ENCODE data around the gene DLG4. TPM values are rescaled to one million over a fixed set of nuclear protein-coding genes. Genes with fewer than 3 reads are reported as not detected.
A peak's percentile ranks its signal among the peaks of the same experiment; 100 is the strongest.

DLG4 gene
- total RNA-seq, 2 experiments from 2014 or later, result 15.4 to 27.3 TPM

GRCh38 chr17:7252176-7253043 lies 32.8 kb upstream of the DLG4 start, which contains the start of gene ELP5:
Gene ELP5 (plus strand): TSS chr17:7252215. CDS start chr17:7252551, 336 bp downstream.
- Histone ChIP-seq H4K20me1 (ENCODE audit: insufficient read depth, low read length) (peaks cover 18% of the 10 kb centered on the region), H3K4me3 (ENCODE audit: low read depth, low read length, poor library complexity, severe bottlenecking) (peak within 1 kb of the TSS; percentile 83), H3K9me3 (ENCODE audit: low read length) (no peaks in the 10 kb centered on the region), H3K4me1 (ENCODE audit: insufficient read depth, low read length, poor library complexity, severe bottlenecking) (peaks cover 26% of the 10 kb centered on the region), H3K4me2 (ENCODE audit: low read length) (peak within 1 kb of the TSS; percentile 100), H2AFZ (ENCODE audit: low read length) (peak within 1 kb of the TSS; percentile 5; the same call in 1 of the 2 replicates), H3K9me2 (ENCODE audit: insufficient read depth, low read length) (no peaks in the 10 kb centered on the region), H3K79me2 (ENCODE audit: insufficient read depth, low read depth, low read length) (peaks cover 57% of the 10 kb centered on the region), H3K36me3 (ENCODE audit: insufficient read depth, low read length) (peaks cover 49% of the 10 kb centered on the region), H3K27ac (ENCODE audit: low read depth, low read length, poor library complexity, severe bottlenecking) (peak within 1 kb of the TSS; percentile 71)
- TF ChIP-seq EZH2phosphoT487 (IDR thresholded peaks at IDR 0.05; ENCODE audit: borderline replicate concordance, low read depth, low read length), result no peak
- TF ChIP-seq CTCF (conservative IDR thresholded peaks at IDR 0.05; ENCODE audit: low read length), result peak; percentile 58
- DNase-seq (ENCODE audit: low spot score), result peak; percentile 96
- ChIA-PET CTCF (ENCODE audit: unreplicated experiment) (no interaction called here), POLR2A (no interaction called here)
- BruUV-seq (replicated peaks), result TSS peak; percentile 83
- intact Hi-C loops (cut with micrococcal nuclease; ENCODE audit: unreplicated experiment), result loop anchor here (1.0 to 5.0 kb wide), 5 partner anchors 14 to 585 kb away; partner anchors contain the start of genes EIF5A, PHF23, POLR2A and SLC35G6

DNA sequence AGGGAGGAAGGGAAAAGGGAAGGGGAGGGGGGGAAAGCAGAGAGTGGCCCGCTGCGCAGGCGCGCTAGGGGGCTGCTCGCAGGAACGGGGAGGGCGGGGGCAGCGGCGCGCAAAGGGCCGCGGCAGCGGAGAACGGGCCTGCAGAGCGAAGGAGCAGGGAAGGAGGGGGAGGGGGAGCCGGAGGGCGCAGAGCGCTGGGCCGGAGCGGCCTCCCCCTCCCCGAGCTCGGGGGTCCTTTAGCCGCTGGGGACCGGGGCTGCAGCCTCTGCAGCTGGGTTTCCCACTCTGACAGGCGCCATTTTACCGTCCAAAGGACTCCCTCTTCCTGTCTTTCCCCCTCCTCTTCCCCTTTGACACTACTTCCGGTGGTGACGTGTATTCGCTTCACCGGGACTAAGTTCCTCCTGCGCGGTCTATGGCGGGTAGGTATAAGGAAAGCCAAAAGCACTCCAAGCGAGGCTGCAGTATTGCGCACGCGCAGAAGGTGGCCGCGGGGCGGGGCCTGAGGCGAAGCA lies 32.1 kb upstream of the DLG4 start, which contains the start of gene CTDNEP1:
Gene CTDNEP1 (minus strand): TSS at position 74 of the 515 bp plus-strand sequence. CDS start 438 bp downstream, outside the sequence.
- Histone ChIP-seq H3K4me3 (ENCODE audit: low read depth, low read length, poor library complexity, severe bottlenecking) (peak within 1 kb of the TSS; percentile 83), H3K27ac (ENCODE audit: low read depth, low read length, poor library complexity, severe bottlenecking) (peak within 1 kb of the TSS; percentile 71), H3K36me3 (ENCODE audit: insufficient read depth, low read length) (peaks cover 50% of the 10 kb centered on the region), H3K9me2 (ENCODE audit: insufficient read depth, low read length) (no peaks in the 10 kb centered on the region), H3K79me2 (ENCODE audit: insufficient read depth, low read depth, low read length) (peaks cover 64% of the 10 kb centered on the region), H3K4me2 (ENCODE audit: low read length) (peak within 1 kb of the TSS; percentile 100), H4K20me1 (ENCODE audit: insufficient read depth, low read length) (peaks cover 18% of the 10 kb centered on the region), H3K9me3 (ENCODE audit: low read length) (no peaks in the 10 kb centered on the region), H2AFZ (ENCODE audit: low read length) (peak within 1 kb of the TSS; percentile 5; the same call in 1 of the 2 replicates), H3K4me1 (ENCODE audit: insufficient read depth, low read length, poor library complexity, severe bottlenecking) (peaks cover 26% of the 10 kb centered on the region)
- no TSS peak for BruUV-seq (replicated peaks)
- ChIA-PET POLR2A (no interaction called here), CTCF (ENCODE audit: unreplicated experiment) (no interaction called here)
- intact Hi-C loops (cut with micrococcal nuclease; ENCODE audit: unreplicated experiment), result loop anchor here (1.0 to 5.0 kb wide), 6 partner anchors 13 to 586 kb away; partner anchors contain the start of genes EIF5A, NEURL4, PHF23 and POLR2A
- no peak for TF ChIP-seq EZH2phosphoT487 (IDR thresholded peaks at IDR 0.05; ENCODE audit: borderline replicate concordance, low read depth, low read length)
- no peak for TF ChIP-seq CTCF (conservative IDR thresholded peaks at IDR 0.05; ENCODE audit: low read length)
- peak; percentile 100 for DNase-seq (ENCODE audit: low spot score)
